GM19372 (cell line): ENCODE data around the gene TSHZ2.
"Not testable (repeated sequence)": the region's sequence is repeated elsewhere in the genome, so short reads cannot be mapped to it uniquely, and the experiment has no call there.

Source experiments
- ATAC-seq: cut with Tn5 transposase; IDR thresholded peaks from one replicate; pipeline ENCODE4 v1.9.1; 2021; ENCODE audit warnings: mild to moderate bottlenecking, low read depth, moderate library complexity; ENCODE audit not compliant: unreplicated experiment

TSHZ2 gene

GRCh38 chr20:53463101-53463972, 491.2 kb downstream of the TSHZ2 start:
- ATAC-seq: no peak

- ATAC-seq: no peak
These were observed 494.1 kb downstream of the TSHZ2 start for GRCh38 chr20:53466279-53466678.

GRCh38 chr20:53468587-53468986, 496.4 kb downstream of the TSHZ2 start:
- no peak for ATAC-seq

GRCh38 chr20:53472859-53473258, 500.7 kb downstream of the TSHZ2 start:
- not testable (repeated sequence) for ATAC-seq

GRCh38 chr20:53480913-53481312, 508.8 kb downstream of the TSHZ2 start:
- ATAC-seq: no peak

- no peak for ATAC-seq
These were observed 515.5 kb downstream of the TSHZ2 start for GRCh38 chr20:53487461-53488200.

- no peak for ATAC-seq
These were observed 516.7 kb downstream of the TSHZ2 start for GRCh38 chr20:53488775-53489272.

GRCh38 chr20:53489528-53489927, 517.4 kb downstream of the TSHZ2 start:
- ATAC-seq: no peak

GRCh38 chr20:53490620-53491019, 518.5 kb downstream of the TSHZ2 start:
- ATAC-seq: no peak

GRCh38 chr20:53491462-53491861, 519.3 kb downstream of the TSHZ2 start:
- ATAC-seq: no peak

- no peak for ATAC-seq
These were observed 520.1 kb downstream of the TSHZ2 start for GRCh38 chr20:53492212-53492611.

GRCh38 chr20:53493311-53493857, 521.2 kb downstream of the TSHZ2 start:
- ATAC-seq: no peak

GRCh38 chr20:53494753-53495152, 522.6 kb downstream of the TSHZ2 start:
- ATAC-seq: no peak

- ATAC-seq: no peak
These were observed 523.4 kb downstream of the TSHZ2 start for GRCh38 chr20:53495398-53496092.

- no peak for ATAC-seq
These were observed 525.1 kb downstream of the TSHZ2 start for GRCh38 chr20:53497246-53497645.

- ATAC-seq: no peak
These were observed 526.2 kb downstream of the TSHZ2 start for GRCh38 chr20:53498341-53498740.

GRCh38 chr20:53500651-53501050, 528.5 kb downstream of the TSHZ2 start:
- ATAC-seq: no peak

- no peak for ATAC-seq
These were observed 530.7 kb downstream of the TSHZ2 start for GRCh38 chr20:53502820-53503219.

- ATAC-seq: no peak
These were observed 531.4 kb downstream of the TSHZ2 start for GRCh38 chr20:53503517-53503919.

- not testable (repeated sequence) for ATAC-seq
These were observed 531.9 kb downstream of the TSHZ2 start for GRCh38 chr20:53504106-53504505.

- no peak for ATAC-seq
These were observed 538.1 kb downstream of the TSHZ2 start for GRCh38 chr20:53510262-53510661.
